Testis (tissue), 3 donors: ENCODE results near the gene AUTS2. TPM values are rescaled to one million over a fixed set of nuclear protein-coding genes. Genes with fewer than 3 reads are reported as not detected.

Experiments
- DNase-seq: peaks from one replicate; pipeline ENCODE4 v3.0.0-alpha.2; 2019
- H3K27ac ChIP-seq, 2 donors: fragments of 200-600 bp; sonication (generic); one replicate each; pipeline ENCODE4 v1.5.1; 2019
- H3K27me3 ChIP-seq: fragments of 200-600 bp; sonication (generic); one replicate; pipeline ENCODE4 v1.5.1; 2019
- H3K36me3 ChIP-seq: fragments of 200-600 bp; sonication (generic); one replicate; pipeline ENCODE4 v1.5.1; 2017; ENCODE audit warnings: low read depth; ENCODE audit errors: missing control alignments
- H3K4me1 ChIP-seq: fragments of 200-600 bp; sonication (generic); one replicate; pipeline ENCODE4 v1.5.1; 2019
- H3K4me3 ChIP-seq, 2 donors: fragments of 200-600 bp; sonication (generic); one replicate each; pipeline ENCODE4 v1.5.1; 2017 to 2019
- H3K9me3 ChIP-seq: fragments of 200-600 bp; sonication (generic); one replicate; pipeline ENCODE4 v1.5.1; 2017
- POLR2A ChIP-seq: fragments of 450-650 bp; IDR thresholded peaks from one replicate; pipeline ENCODE4 v1.6.1; 2017; ENCODE audit warnings: antibody characterized with exemption, mild to moderate bottlenecking, moderate library complexity
- WGBS, 2 donors: methylation state at CpG; one replicate each; pipeline ENCODE4 v1.1.5; 2018; 5-methylcytosine and 5-hydroxymethylcytosine counted together
- intact Hi-C: fragments of 100-400 bp; cut with DNase I; formaldehyde crosslinking; loops from one replicate; pipeline ENCODE4 v1.15.1; 2023; ENCODE audit warnings: low total_unique reads
- polyA plus RNA-seq: library from polyadenylated mRNA; stranded (reverse); fragments of 350-450 nt; fragmentation: Illumina TruSeq; extraction: RNeasy Lipid Tissue Mini Kit (QIAGEN cat#74804); gene quantifications from one replicate; pipeline ENCODE4 v1.2.3, GENCODE V29; 2014; ENCODE audit warnings: low read depth, low replicate concordance; ENCODE audit not compliant: insufficient read depth
- total RNA-seq, 2 donors: library from RNA; depleted of rRNA; stranded (reverse); fragments of >200 nt; gene quantifications; one replicate each; pipeline ENCODE4 v1.2.3, GENCODE V29; 2016
- TF ChIP-seq, protein P1 (sequence below), 3 experiments: fragments of 450-650 bp in 2 of 3; fragments of 200-600 bp in 1 of 3; sonication (generic) in 1 of 3; IDR thresholded peaks; one replicate each; pipeline ENCODE4 v1.5.1; 2016 to 2019; ENCODE audit warnings: antibody characterized with exemption in 3 of 3, mild to moderate bottlenecking in 2 of 3, moderate library complexity in 1 of 3

The AUTS2 gene
- total and polyA plus RNA-seq, 3 donors from 2014 or later: 21.3 to 75.5 (median 56.1) TPM

DNA sequence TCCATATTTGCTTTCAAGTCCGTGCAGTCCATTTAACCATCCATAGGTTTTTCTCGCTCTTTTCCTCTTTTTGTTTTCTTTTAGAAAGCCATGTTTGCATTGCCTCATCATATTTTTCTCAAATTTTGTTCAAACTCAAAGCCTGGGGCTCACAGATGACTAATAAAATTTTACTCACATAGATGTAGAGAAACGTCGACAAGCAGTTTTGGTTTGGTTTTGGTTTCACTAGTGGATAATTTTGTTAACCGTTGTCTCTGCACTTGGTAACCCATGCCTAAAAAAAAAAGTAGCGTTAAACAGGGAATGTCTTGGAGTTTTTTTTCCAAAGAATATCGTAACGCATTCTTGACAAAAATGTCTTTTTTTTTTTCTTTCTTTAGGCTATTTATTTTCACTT lies 1189.5 kb downstream of the AUTS2 start:
- no peaks in the 10 kb centered on the region for H3K36me3 ChIP-seq
- H3K4me3 ChIP-seq: no peak overlapping the region
- no peak for TF ChIP-seq POLR2A
- TF ChIP-seq, protein P1, sequence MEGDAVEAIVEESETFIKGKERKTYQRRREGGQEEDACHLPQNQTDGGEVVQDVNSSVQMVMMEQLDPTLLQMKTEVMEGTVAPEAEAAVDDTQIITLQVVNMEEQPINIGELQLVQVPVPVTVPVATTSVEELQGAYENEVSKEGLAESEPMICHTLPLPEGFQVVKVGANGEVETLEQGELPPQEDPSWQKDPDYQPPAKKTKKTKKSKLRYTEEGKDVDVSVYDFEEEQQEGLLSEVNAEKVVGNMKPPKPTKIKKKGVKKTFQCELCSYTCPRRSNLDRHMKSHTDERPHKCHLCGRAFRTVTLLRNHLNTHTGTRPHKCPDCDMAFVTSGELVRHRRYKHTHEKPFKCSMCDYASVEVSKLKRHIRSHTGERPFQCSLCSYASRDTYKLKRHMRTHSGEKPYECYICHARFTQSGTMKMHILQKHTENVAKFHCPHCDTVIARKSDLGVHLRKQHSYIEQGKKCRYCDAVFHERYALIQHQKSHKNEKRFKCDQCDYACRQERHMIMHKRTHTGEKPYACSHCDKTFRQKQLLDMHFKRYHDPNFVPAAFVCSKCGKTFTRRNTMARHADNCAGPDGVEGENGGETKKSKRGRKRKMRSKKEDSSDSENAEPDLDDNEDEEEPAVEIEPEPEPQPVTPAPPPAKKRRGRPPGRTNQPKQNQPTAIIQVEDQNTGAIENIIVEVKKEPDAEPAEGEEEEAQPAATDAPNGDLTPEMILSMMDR (IDR thresholded peaks at IDR 0.05): no peak
- no peak for DNase-seq
- no peak overlapping the region for H3K27ac ChIP-seq
- no peaks in the 10 kb centered on the region for H3K27me3 ChIP-seq
- H3K9me3 ChIP-seq: no peaks in the 10 kb centered on the region
- intact Hi-C loops: no loop called here
- WGBS, 2 donors: 91 to 92% methylated on average over 8 of the region's 8 CpGs
- no peaks in the 10 kb centered on the region for H3K4me1 ChIP-seq

DNA sequence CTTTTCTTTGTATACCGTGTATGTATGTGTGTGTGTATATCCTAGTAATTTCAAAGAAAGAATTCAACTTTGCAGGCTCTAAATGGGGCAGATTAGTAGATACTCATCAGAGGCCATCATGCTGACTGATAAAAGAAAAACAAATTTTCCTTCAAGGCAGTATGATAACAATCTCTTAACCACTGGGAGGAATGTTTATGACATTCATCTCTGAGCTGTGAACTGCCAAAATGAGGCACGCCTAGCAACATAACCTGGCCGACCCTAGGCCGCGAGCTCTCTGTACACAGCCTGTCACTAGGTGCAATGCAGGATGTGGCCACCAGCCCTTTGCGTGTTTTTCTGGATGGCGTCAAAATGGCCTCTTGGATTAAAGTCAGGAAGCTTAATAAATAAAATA lies 1190.0 kb downstream of the AUTS2 start:
- TF ChIP-seq, protein P1 (IDR thresholded peaks at IDR 0.05): no peak
- no peak for TF ChIP-seq POLR2A
- DNase-seq: no peak
- no peaks in the 10 kb centered on the region for H3K27me3 ChIP-seq
- H3K36me3 ChIP-seq: no peaks in the 10 kb centered on the region
- H3K9me3 ChIP-seq: no peaks in the 10 kb centered on the region
- H3K4me1 ChIP-seq: no peaks in the 10 kb centered on the region
- 88 to 93% methylated on average over 7 of the region's 7 CpGs for WGBS, 2 donors
- H3K4me3 ChIP-seq: no peak overlapping the region
- no peak overlapping the region for H3K27ac ChIP-seq
- intact Hi-C loops: no loop called here

DNA sequence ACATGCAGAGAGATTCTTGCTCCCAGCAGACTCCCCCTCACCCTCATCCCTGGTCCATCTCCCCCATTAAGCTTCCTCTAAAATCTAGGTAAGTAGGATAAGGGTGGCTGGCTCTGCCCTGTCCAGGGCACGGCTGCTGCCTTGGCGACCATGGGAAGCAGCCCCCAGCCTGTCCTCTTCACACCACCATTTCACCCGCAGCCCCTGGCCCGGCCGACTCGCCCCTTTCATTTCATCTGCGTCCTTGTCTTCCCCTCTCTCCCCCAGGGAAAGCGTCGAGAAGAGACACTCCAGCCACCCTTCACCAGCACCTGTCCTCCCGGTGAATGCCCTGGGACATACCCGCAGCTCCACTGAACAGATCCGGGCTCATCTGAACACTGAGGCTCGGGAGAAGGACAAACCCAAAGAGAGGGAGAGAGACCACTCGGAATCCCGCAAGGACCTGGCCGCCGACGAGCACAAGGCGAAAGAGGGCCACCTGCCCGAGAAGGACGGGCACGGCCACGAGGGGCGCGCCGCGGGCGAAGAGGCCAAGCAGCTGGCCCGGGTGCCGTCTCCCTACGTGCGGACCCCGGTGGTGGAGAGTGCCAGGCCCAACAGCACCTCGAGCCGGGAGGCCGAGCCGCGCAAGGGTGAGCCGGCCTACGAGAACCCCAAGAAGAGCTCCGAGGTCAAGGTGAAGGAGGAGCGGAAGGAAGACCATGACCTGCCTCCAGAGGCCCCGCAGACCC lies 1191.4 kb downstream of the AUTS2 start:
- no peaks in the 10 kb centered on the region for H3K9me3 ChIP-seq
- no peak overlapping the region for H3K27ac ChIP-seq
- intact Hi-C loops: no loop called here
- H3K4me3 ChIP-seq: no peak overlapping the region
- 72 to 84% methylated on average over 42 to 43 of the region's 43 CpGs for WGBS, 2 donors
- TF ChIP-seq POLR2A: no peak
- TF ChIP-seq, protein P1 (IDR thresholded peaks at IDR 0.05): no peak
- no peak for DNase-seq
- H3K36me3 ChIP-seq: no peaks in the 10 kb centered on the region
- no peaks in the 10 kb centered on the region for H3K27me3 ChIP-seq
- H3K4me1 ChIP-seq: no peaks in the 10 kb centered on the region

DNA sequence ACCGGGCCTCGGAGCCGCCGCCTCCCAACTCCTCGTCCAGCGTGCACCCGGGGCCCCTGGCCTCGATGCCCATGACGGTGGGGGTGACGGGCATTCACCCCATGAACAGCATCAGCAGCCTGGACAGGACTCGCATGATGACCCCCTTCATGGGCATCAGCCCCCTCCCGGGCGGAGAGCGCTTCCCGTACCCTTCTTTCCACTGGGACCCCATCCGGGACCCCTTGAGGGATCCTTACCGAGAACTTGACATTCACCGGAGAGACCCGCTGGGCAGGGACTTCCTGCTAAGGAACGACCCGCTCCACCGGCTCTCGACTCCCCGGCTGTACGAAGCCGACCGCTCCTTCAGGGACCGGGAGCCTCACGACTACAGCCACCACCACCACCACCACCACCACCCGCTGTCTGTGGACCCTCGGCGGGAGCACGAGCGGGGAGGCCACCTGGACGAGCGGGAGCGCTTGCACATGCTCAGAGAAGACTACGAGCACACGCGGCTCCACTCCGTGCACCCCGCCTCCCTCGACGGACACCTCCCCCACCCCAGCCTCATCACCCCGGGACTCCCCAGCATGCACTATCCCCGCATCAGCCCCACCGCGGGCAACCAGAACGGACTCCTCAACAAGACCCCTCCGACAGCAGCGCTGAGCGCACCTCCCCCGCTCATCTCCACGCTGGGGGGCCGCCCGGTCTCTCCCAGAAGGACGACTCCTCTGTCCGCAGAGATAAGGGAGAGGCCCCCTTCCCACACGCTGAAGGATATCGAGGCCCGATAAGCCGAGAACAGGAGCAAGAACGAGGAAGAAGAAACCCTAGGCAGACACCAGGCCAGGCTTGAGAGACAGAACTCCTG lies 1192.2 kb downstream of the AUTS2 start:
- no peak for TF ChIP-seq POLR2A
- TF ChIP-seq, protein P1 (IDR thresholded peaks at IDR 0.05): no peak
- Histone ChIP-seq H3K4me3 (no peak overlapping the region), H3K36me3 (no peaks in the 10 kb centered on the region), H3K4me1 (no peaks in the 10 kb centered on the region), H3K27ac (no peak overlapping the region), H3K27me3 (no peaks in the 10 kb centered on the region), H3K9me3 (no peaks in the 10 kb centered on the region)
- WGBS, 2 donors: 49 to 74% methylated on average over 29 to 61 of the region's 63 CpGs
- no peak for DNase-seq
- intact Hi-C loops: no loop called here
